GM12864 (cell line): ENCODE results near the gene ZNF582.
"Not testable (repeated sequence)": the region's sequence is repeated elsewhere in the genome, so short reads cannot be mapped to it uniquely, and the experiment has no call there.

Source experiments
- DNase-seq: peaks from one replicate; pipeline ENCODE4 v3.0.0-alpha.2; 2011; ENCODE audit warnings: low read depth
- H3K4me3 ChIP-seq: 2 replicates; pipeline ENCODE4 v1.5.1; 2011; ENCODE audit warnings: mild to moderate bottlenecking, low read depth, low read length, control low read depth
- CTCF ChIP-seq: IDR thresholded peaks from 2 replicates; pipeline ENCODE4 v1.5.1; 2011; ENCODE audit warnings: low read depth, mild to moderate bottlenecking, moderate library complexity, low read length, control low read depth, inconsistent platforms; ENCODE audit errors: missing control alignments

The ZNF582 gene

GRCh38 chr19:56351208-56351607, 42.1 kb downstream of the ZNF582 start:
- no peak for DNase-seq
- TF ChIP-seq CTCF: no peak
- no peak overlapping the region for H3K4me3 ChIP-seq

GRCh38 chr19:56350416-56351045, 42.8 kb downstream of the ZNF582 start:
- DNase-seq: no peak
- TF ChIP-seq CTCF: peak; percentile 84
- H3K4me3 ChIP-seq: no peak overlapping the region

DNA sequence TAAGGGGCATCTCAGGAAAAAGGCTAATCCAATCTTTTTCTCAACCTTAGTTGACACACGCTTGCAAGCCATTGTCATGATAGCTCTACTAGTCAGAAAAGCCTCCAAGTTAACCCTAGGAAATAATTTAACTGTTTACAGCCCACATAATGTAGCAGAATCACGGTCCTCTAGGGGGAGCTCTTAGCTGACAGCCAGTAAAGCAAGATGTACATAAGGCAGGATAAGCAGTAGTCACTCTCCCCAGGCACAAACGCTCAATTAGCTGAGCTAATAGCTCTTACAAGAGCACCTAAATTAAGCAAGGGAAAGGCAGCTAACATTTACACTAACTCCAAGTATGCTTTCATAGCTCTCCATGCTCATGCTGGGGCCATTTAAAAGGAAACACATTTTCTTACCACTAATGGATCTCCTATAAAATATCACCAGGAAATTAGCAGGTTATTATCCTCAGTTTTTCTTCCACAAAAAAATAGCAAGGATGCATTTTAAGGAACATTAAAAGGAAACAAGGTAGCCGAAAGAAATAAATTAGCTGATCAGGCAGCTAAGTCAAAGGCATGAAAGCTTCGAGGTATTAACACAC, 45.0 kb downstream of the ZNF582 start:
- no peak for DNase-seq
- peak; percentile 58 for TF ChIP-seq CTCF
- no peak overlapping the region for H3K4me3 ChIP-seq

- no peak overlapping the region for H3K4me3 ChIP-seq
- DNase-seq: no peak
- TF ChIP-seq CTCF: no peak
These were observed 46.1 kb downstream of the ZNF582 start for GRCh38 chr19:56347163-56347778.

DNA sequence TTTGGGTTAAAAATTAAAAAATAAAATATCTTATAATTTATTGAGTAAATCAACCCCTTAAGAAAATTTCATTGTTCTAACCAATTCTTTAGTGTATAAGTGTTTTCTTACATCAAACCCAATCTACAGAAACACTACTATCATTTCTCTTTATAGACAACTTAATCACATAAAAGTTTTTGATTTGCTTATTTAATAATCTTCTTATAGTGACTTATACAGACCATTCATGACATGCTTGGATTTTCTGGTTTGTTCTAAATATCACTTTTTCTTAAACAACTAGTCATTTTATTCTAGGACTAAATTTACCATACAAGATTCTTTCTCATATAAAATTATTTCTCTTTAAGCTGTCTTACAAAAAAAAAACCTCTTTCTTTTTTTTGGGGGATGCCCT, 51.4 kb downstream of the ZNF582 start:
- no peak overlapping the region for H3K4me3 ChIP-seq
- no peak for DNase-seq
- no peak for TF ChIP-seq CTCF

DNA sequence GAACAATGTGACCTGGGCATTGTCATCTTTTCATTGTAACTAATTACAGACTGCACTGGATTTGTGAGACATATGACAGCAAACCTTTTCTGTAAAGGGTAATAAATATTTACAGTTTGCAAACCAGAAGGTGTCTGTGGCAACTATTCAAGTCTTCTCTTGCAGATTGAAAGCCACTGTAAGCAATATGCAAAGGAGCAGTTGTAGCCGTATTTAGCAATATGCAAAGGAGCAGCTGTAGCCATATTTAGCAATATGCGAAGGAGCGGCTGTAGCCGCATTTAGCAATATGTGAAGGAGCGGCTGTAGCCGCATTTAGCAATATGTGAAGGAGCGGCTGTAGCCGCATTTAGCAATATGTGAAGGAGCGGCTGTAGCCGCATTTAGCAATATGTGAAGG, 54.3 kb downstream of the ZNF582 start:
- H3K4me3 ChIP-seq, DNase-seq: not testable (repeated sequence)

DNA sequence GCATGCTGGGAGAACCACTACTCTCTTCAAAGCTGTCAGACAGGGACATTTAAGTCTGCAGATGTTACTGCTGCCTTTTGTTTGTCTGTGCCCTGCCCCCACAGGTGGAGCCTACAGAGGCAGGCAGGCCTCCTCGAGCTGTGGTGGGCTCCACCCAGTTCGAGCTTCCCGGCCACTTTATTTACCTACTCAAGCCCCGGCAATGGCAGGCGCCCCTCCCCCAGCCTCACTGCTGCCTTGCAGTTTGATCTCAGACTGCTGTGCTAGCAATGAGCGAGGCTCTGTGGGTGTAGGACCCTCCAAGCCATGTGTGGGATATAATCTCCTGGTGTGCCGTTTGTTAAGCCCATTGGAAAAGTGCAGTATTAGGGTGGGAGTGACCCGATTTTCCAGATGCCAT, 56.3 kb downstream of the ZNF582 start:
- DNase-seq, H3K4me3 ChIP-seq: not testable (repeated sequence)

GRCh38 chr19:56335371-56335770, 58.0 kb downstream of the ZNF582 start:
- DNase-seq, H3K4me3 ChIP-seq: not testable (repeated sequence)
